Heart left ventricle (tissue), 16 donors: ENCODE measurements around the gene USP6NL. TPM values are rescaled to one million over a fixed set of nuclear protein-coding genes. Genes with fewer than 3 reads are reported as not detected.

Experiments
- ATAC-seq, 4 donors: fragments of 200-7000 bp; cut with Tn5 transposase; one replicate each; pipeline ENCODE4 v1.9.1; 2020 to 2022; ENCODE audit warnings: moderate library complexity in 4 of 4, mild to moderate bottlenecking in 3 of 4, moderate number of reproducible peaks in 1 of 4
- DNase-seq, 5 donors: peaks; one replicate each; pipeline ENCODE4 v3.0.0-alpha.2; 2020
- H3K27ac ChIP-seq, 12 donors: fragments of 200-600 bp; sonication (generic) in 4 of 12; one replicate each; pipeline versions ENCODE4 v1.5.0 to v1.8.0; 2016 to 2022; ENCODE audit warnings: mild to moderate bottlenecking in 2 of 12
- H3K27me3 ChIP-seq, 9 donors: fragments of 200-600 bp; sonication (generic) in 2 of 9; one replicate each; pipeline versions ENCODE4 v1.5.1 to v1.8.0; 2016 to 2022; ENCODE audit warnings: mild to moderate bottlenecking in 3 of 9
- H3K36me3 ChIP-seq, 9 donors: fragments of 200-600 bp; sonication (generic) in 2 of 9; one replicate each; pipeline versions ENCODE4 v1.5.0 to v1.8.0; 2018 to 2022; ENCODE audit warnings: mild to moderate bottlenecking in 2 of 9
- H3K4me1 ChIP-seq, 12 donors: fragments of 200-600 bp; sonication (generic) in 4 of 12; one replicate each; pipeline versions ENCODE4 v1.5.0 to v1.8.0; 2016 to 2022; ENCODE audit warnings: mild to moderate bottlenecking in 3 of 12
- H3K4me3 ChIP-seq, 12 donors: fragments of 200-600 bp; sonication (generic) in 4 of 12; one replicate each; pipeline versions ENCODE4 v1.5.0 to v1.8.0; 2017 to 2022; ENCODE audit warnings: mild to moderate bottlenecking in 9 of 12, moderate library complexity in 4 of 12
- H3K9me3 ChIP-seq, 12 donors: fragments of 200-600 bp; sonication (generic) in 4 of 12; one replicate each; pipeline versions ENCODE4 v1.5.0 to v1.8.0; 2016 to 2022; ENCODE audit warnings: mild to moderate bottlenecking in 1 of 12
- CTCF ChIP-seq, 12 donors: fragments of 200-600 bp; sonication (generic) in 4 of 12; IDR thresholded peaks; one replicate each; pipeline versions ENCODE4 v1.5.0 to v1.8.0; 2018 to 2022; ENCODE audit warnings: antibody characterized with exemption in 12 of 12, mild to moderate bottlenecking in 5 of 12
- POLR2A ChIP-seq, 2 donors: fragments of 450-650 bp; IDR thresholded peaks; one replicate each; pipeline ENCODE4 v1.6.1; 2017; ENCODE audit warnings: antibody characterized with exemption in 2 of 2, mild to moderate bottlenecking in 2 of 2, moderate library complexity in 2 of 2
- WGBS, 4 donors: extraction: QIAGEN DNeasy Blood & Tissue Kit in 2 of 4; methylation state at CpG; one replicate each; pipeline versions ENCODE4 v1.1.5 to v1.1.7; 2013 to 2018; 5-methylcytosine and 5-hydroxymethylcytosine counted together
- intact Hi-C, 10 donors: fragments of 100-400 bp; cut with DNase I; formaldehyde crosslinking; loops; one replicate each; pipeline versions ENCODE4 v1.11.1 to v1.14.2; 2022
- polyA plus RNA-seq, 2 donors: library from polyadenylated mRNA; stranded (reverse); fragments of 200-250 nt; gene quantifications; one replicate each; pipeline ENCODE4 v1.2.3, GENCODE V29; 2013
- total RNA-seq, 9 donors: library from RNA; depleted of rRNA in 2 of 9; stranded (reverse); fragments of >200 nt in 2 of 9; fragmentation: NEBNext Ultra II Directional in 3 of 9; extraction: Animal tissue kit (Norgen Biotek cat#: 25700) in 3 of 9; gene quantifications; one replicate each; pipeline versions ENCODE4 v1.1.0 to v1.2.4, GENCODE V29; 2016 to 2023
- donor health status: ischemic (EF 13 %, LVEDD 7.1; RV severe dilation, severe dysfunction).
- donor health status: healthy with polysubstance abuse.
- donor health status: DM: no; HTN: yes; CAD: no.
- donor health status: DM: no; HTN: no; CAD: no.
- donor health status: ischemic (EF 25% LVEDD 6.9; RV normal size, moderate dysfunction).
- donor health status: ischemic (EF 25% LVEDD 5.7; RV mildly dilated, moderate dysfunction).
- donor health status: healthy.
- donor health status: DM: yes; HTN: yes; CAD: no.
- donor health status: ischemic (EF 35%, LVEDD 5.7; RV mildly dilated, moderate dysfunction).
- donor health status: nonischemic (EF 11% LVEDD 7.7; RV severe dilation, severe dysfunction).
- donor health status: DM: yes; HTN: yes; CAD: no.
- donor health status: PGD.
- donor health status: ischemic (EF 29% LVEDD 5.4; RV normal size, mild dysfunction).
- donor health status: nonischemic (EF 23%, LVEDD 6.1; RV moderate dilation, normal function).

The USP6NL gene
- total and polyA plus RNA-seq, 11 donors = 1.3 to 12.2 (median 9.6) TPM

- Histone ChIP-seq H3K9me3 (no peaks in the 10 kb centered on the region), H3K36me3 (peaks cover 0 to 20% (median 5%) of the 10 kb centered on the region in 9 donors), H3K4me1 (peaks cover 0 to 6% (median 0%) of the 10 kb centered on the region in 12 donors), H3K27me3 (no peaks in the 10 kb centered on the region), H3K4me3 (no peak overlapping the region), H3K27ac (no peak overlapping the region)
- TF ChIP-seq POLR2A (IDR thresholded peaks at IDR 0.05) (no peak), CTCF (IDR thresholded peaks at IDR 0.05) (no peak)
- intact Hi-C loops = no loop called here
- 92 to 96% (median 93%) methylated on average over 3 of the region's 3 CpGs for WGBS, 4 donors
- ATAC-seq (no peak), DNase-seq (no peak)
These were observed 105.1 kb downstream of the USP6NL start for GRCh38 chr10:11506247-11506789.

- intact Hi-C loops = no loop called here
- WGBS, 4 donors = 86 to 95% (median 91%) methylated on average over 3 of the region's 3 CpGs
These were observed 105.8 kb downstream of the USP6NL start for GRCh38 chr10:11505639-11506038.

GRCh38 chr10:11504566-11505285 lies 106.7 kb downstream of the USP6NL start:
- ATAC-seq = no peak

More at GRCh38 chr10:11505639-11506038, 105.8 kb downstream of the USP6NL start:
- no peak for DNase-seq
- no peak for ATAC-seq
- TF ChIP-seq CTCF (IDR thresholded peaks at IDR 0.05) (no peak), POLR2A (IDR thresholded peaks at IDR 0.05) (no peak)
- Histone ChIP-seq H3K27me3 (no peaks in the 10 kb centered on the region), H3K4me1 (peaks cover 0 to 2% (median 0%) of the 10 kb centered on the region in 12 donors), H3K9me3 (no peaks in the 10 kb centered on the region), H3K36me3 (peaks cover 0 to 20% (median 5%) of the 10 kb centered on the region in 9 donors), H3K4me3 (no peak overlapping the region), H3K27ac (no peak overlapping the region)

More at GRCh38 chr10:11504566-11505285, 106.7 kb downstream of the USP6NL start:
- Histone ChIP-seq H3K36me3 (peaks cover 0 to 23% (median 5%) of the 10 kb centered on the region in 9 donors), H3K27me3 (no peaks in the 10 kb centered on the region), H3K4me1 (no peaks in the 10 kb centered on the region), H3K27ac (no peak overlapping the region), H3K4me3 (no peak overlapping the region), H3K9me3 (no peaks in the 10 kb centered on the region)
- TF ChIP-seq CTCF (IDR thresholded peaks at IDR 0.05) = no peak
- no peak for TF ChIP-seq POLR2A (IDR thresholded peaks at IDR 0.05)
- 87 to 92% (median 91%) methylated on average over 7 of the region's 7 CpGs for WGBS, 4 donors
- intact Hi-C loops = no loop called here
- no peak for DNase-seq
